Measurements from ENCODE around the gene BCL6.

BCL6 gene

DNA sequence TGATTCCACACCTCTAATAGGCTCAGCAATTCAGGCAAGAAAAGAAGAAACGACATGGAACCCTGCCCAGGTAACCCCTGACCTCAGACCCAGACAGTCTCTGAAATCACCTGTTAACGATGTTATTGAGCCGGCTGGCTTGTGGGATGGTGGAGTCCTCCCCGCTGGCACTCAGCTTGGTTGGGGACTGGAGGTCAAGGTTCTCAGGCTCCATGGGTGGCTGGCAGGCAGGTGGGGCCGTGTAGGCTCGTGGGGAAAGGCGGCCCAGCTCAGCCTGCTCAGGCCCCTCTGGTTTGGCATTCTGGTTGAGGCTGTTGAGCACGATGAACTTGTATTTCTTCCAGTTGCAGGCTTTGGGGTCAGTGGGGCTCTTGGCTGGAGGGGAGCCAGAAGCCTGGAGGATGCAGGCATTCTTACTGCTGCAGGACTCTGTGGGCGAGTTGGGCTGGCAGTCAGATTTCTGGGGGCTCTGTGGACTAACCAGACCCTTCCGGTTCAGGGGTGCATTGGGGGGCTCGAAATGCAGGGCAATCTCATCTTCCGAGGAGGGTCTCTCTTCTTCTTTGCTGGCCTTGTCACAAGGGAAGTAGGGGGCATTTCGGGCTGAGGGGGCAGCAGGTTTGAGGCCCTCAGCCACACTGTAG, 16.2 kb downstream of the BCL6 start:
- no peak overlapping the region for H3K9ac ChIP-seq (ENCODE audit: insufficient read length)
- TF ChIP-seq FOXP2 (optimal IDR thresholded peaks at IDR 0.05; ENCODE audit: control extremely low read depth, extremely low read length, insufficient read depth) (no peak), POLR2AphosphoS5 (IDR thresholded peaks at IDR 0.05; ENCODE audit: borderline replicate concordance, low read depth, low read length) (0 out of 2 replicates have a peak, but pooled peaks have one; percentile 2), EZH2 (IDR thresholded peaks at IDR 0.05) (no peak)

DNA sequence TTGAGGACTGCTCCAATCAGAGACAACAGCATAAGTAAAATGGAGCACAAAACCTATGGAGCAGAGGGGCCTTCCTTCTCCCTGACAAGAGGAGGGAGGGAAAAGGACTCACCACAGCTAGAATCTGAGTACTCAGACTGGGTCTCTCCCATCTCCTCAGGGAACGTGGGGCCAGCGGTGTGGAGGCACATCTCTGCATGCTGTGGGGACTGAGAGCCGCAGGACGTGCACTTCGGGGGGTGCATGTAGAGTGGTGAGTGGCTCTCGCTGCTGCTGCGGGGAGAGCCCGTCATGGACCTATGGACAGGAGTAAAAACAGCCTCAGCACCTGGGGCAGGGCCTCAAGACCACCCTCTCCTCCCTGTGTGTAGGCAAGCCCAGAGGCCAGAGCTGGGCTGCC, 17.0 kb downstream of the BCL6 start:
- Histone ChIP-seq H3K9ac (ENCODE audit: insufficient read length) (no peak overlapping the region), H3K36me3 (ENCODE audit: insufficient read depth, low read length) (peaks cover 100% of the 10 kb centered on the region)
- no peak for DNase-seq (ENCODE audit: low read depth, low spot score)

More for the DNA sequence above, 16.2 kb downstream of the BCL6 start:
- Histone ChIP-seq H3K27ac (no peak overlapping the region), H3K36me3 (ENCODE audit: insufficient read depth, low read length) (peaks cover 100% of the 10 kb centered on the region), H3K9me3 (ENCODE audit: low read depth, low read length) (no peaks in the 10 kb centered on the region), H3K4me3 (no peak overlapping the region)
- DNase-seq (ENCODE audit: low read depth, low spot score), result no peak

DNA sequence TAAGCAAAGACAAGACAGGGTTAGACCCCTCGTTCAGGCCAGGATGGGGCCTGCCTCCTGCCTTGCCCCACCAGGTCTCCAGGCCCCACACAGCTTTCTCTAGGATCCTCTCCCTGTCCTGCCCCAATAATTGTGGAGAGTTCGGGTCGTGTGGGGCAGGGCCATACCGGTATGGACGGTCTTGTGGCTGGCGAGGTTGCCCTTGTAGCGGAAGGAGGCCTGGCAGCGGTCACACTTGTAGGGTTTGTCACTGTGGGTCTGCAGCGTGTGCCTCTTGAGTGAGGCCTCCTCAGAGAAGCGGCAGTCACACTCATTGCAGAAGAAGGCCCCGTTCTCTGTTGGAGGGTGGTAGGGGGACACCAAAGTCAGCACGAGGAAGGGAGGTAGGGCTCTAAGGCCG, 18.7 kb downstream of the BCL6 start:
- DNase-seq (ENCODE audit: low read depth, low spot score), result no peak
- Histone ChIP-seq H3K4me3 (no peak overlapping the region), H3K9me3 (ENCODE audit: low read depth, low read length) (no peaks in the 10 kb centered on the region), H3K27ac (peak overlapping the region; percentile 23; the same call in 1 of the 2 replicates), H3K36me3 (ENCODE audit: insufficient read depth, low read length) (peaks cover 99% of the 10 kb centered on the region), H3K9ac (ENCODE audit: insufficient read length) (no peak overlapping the region)
- TF ChIP-seq FOXP2 (optimal IDR thresholded peaks at IDR 0.05; ENCODE audit: control extremely low read depth, extremely low read length, insufficient read depth) (no peak), EZH2 (IDR thresholded peaks at IDR 0.05) (no peak), POLR2AphosphoS5 (IDR thresholded peaks at IDR 0.05; ENCODE audit: borderline replicate concordance, low read depth, low read length) (no peak)

More for the DNA sequence above, 17.0 kb downstream of the BCL6 start:
- H3K4me3 ChIP-seq, result no peak overlapping the region
- no peak for TF ChIP-seq EZH2 (IDR thresholded peaks at IDR 0.05)
- TF ChIP-seq FOXP2 (optimal IDR thresholded peaks at IDR 0.05; ENCODE audit: control extremely low read depth, extremely low read length, insufficient read depth), result no peak
- TF ChIP-seq POLR2AphosphoS5 (IDR thresholded peaks at IDR 0.05; ENCODE audit: borderline replicate concordance, low read depth, low read length), result no peak
- H3K27ac ChIP-seq, result peak overlapping the region; percentile 19; the same call in 1 of the 2 replicates
- H3K9me3 ChIP-seq (ENCODE audit: low read depth, low read length), result no peaks in the 10 kb centered on the region

DNA sequence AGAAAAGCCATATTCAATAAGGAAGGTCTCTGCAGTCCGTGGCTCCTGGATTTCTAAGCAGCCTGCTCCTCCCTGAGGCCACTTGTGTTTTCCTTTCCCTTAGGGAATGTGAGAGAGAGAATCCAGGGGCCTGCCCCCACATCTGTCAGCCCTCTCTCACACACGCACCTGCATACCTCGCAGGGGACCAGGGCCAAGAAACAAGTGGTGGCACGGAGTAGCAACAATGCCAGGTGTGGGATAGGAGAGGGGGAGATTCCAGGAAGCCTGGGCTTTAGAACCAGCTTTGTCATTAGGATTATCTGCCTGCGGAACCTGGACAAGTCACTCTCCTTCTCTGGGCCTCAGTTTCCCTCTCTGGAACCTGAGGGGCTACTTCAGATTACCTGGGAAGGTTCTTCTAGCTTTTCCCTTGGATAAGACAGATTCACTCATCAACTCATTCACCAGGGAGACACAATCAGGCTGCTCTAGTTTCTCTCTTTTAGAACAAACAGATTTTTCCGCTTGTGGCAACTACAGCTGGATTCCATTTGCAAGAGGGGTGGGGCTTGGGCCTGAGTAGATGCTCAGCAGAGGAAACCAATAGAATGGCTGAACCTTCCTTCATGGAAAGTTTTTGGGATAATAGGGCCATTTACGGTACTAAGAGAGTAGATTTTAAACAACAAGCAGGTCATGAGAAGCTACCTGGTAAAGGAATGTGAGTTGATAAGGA, 19.5 kb downstream of the BCL6 start:
- no peak overlapping the region; the same call in 1 of the 2 replicates for H3K27ac ChIP-seq
- H3K36me3 ChIP-seq (ENCODE audit: insufficient read depth, low read length), result peaks cover 99% of the 10 kb centered on the region
- DNase-seq (ENCODE audit: low read depth, low spot score), result no peak
- H3K9ac ChIP-seq (ENCODE audit: insufficient read length), result no peak overlapping the region
- TF ChIP-seq EZH2 (IDR thresholded peaks at IDR 0.05) (no peak), POLR2AphosphoS5 (IDR thresholded peaks at IDR 0.05; ENCODE audit: borderline replicate concordance, low read depth, low read length) (no peak; the same call in none of the 2 replicates), FOXP2 (optimal IDR thresholded peaks at IDR 0.05; ENCODE audit: control extremely low read depth, extremely low read length, insufficient read depth) (no peak)
- H3K9me3 ChIP-seq (ENCODE audit: low read depth, low read length), result no peaks in the 10 kb centered on the region
- H3K4me3 ChIP-seq, result no peak overlapping the region

DNA sequence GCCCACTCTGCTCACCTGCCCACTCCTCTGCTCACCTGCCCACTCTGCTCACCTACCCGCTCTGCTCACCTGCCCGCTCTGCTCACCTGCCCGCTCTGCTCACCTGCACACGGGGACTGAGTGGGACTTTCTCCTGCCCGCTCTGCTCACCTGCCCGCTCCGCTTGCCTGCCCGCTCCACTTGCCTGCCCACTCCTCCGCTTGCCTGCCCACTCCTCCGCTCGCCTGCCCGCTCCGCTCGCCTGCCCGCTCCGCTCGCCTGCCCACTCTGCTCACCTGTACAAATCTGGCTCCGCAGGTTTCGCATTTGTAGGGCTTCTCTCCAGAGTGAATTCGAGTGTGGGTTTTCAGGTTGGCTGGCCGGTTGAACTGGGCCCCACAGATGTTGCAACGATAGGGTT, 20.0 kb downstream of the BCL6 start:
- Histone ChIP-seq H3K36me3 (ENCODE audit: insufficient read depth, low read length) (peaks cover 99% of the 10 kb centered on the region), H3K9me3 (ENCODE audit: low read depth, low read length) (no peaks in the 10 kb centered on the region), H3K27ac (no peak overlapping the region), H3K4me3 (no peak overlapping the region), H3K9ac (ENCODE audit: insufficient read length) (no peak overlapping the region)
- TF ChIP-seq FOXP2 (optimal IDR thresholded peaks at IDR 0.05; ENCODE audit: control extremely low read depth, extremely low read length, insufficient read depth), result no peak
- no peak for TF ChIP-seq POLR2AphosphoS5 (IDR thresholded peaks at IDR 0.05; ENCODE audit: borderline replicate concordance, low read depth, low read length)
- TF ChIP-seq EZH2 (IDR thresholded peaks at IDR 0.05), result no peak
- no peak for DNase-seq (ENCODE audit: low read depth, low spot score)

DNA sequence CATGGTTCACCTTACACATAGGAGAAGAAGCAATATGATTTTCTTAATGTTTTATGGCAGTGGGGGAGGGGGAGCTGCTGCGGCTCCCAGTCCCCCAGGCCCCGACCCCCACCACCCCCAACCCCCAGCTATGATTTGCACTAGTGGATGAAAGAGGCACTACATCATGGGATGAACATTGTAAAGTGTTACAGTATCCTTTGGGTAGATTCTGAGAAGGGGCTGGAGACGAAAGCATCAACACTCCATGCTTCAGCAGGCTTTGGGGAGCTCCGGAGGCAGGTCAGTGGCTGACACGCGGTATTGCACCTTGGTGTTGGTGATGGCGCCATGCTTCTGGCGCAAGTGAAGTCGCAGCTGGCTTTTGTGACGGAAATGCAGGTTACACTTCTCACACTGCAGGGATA, 23.1 kb downstream of the BCL6 start:
- H3K9me3 ChIP-seq (ENCODE audit: low read depth, low read length), result no peaks in the 10 kb centered on the region
- no peak overlapping the region for H3K27ac ChIP-seq
- TF ChIP-seq FOXP2 (optimal IDR thresholded peaks at IDR 0.05; ENCODE audit: control extremely low read depth, extremely low read length, insufficient read depth) (no peak), POLR2AphosphoS5 (IDR thresholded peaks at IDR 0.05; ENCODE audit: borderline replicate concordance, low read depth, low read length) (no peak), EZH2 (IDR thresholded peaks at IDR 0.05) (no peak)
- DNase-seq (ENCODE audit: low read depth, low spot score), result no peak
- no peak overlapping the region for H3K9ac ChIP-seq (ENCODE audit: insufficient read length)
- peaks cover 71% of the 10 kb centered on the region for H3K36me3 ChIP-seq (ENCODE audit: insufficient read depth, low read length)
- no peak overlapping the region for H3K4me3 ChIP-seq

DNA sequence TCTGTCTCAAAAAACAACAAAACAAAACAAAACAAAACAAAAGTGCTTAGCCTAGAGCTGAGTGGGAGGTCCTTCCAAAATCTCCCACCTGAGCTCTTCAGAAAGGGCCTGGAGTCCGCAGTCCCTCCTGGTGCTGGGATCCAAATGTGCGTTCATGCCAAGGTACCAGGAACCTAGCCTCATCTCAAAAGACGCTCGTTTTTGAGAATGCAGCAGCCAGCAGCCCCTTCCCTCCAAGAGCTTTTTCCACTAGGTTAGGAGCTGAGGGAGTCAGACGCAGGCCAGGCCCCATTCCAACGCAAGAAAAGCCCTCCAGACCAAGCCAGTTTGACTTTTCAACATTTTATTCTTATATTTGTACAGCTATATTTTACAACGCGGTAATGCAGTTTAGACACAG, 24.2 kb downstream of the BCL6 start:
- TF ChIP-seq POLR2AphosphoS5 (IDR thresholded peaks at IDR 0.05; ENCODE audit: borderline replicate concordance, low read depth, low read length), result no peak
- no peak for TF ChIP-seq FOXP2 (optimal IDR thresholded peaks at IDR 0.05; ENCODE audit: control extremely low read depth, extremely low read length, insufficient read depth)
- TF ChIP-seq EZH2 (IDR thresholded peaks at IDR 0.05), result no peak
- 0 out of 2 replicates have a peak overlapping the region, but pooled peaks have one; percentile 21 for H3K27ac ChIP-seq
- no peak overlapping the region for H3K4me3 ChIP-seq
- no peaks in the 10 kb centered on the region for H3K9me3 ChIP-seq (ENCODE audit: low read depth, low read length)
- DNase-seq (ENCODE audit: low read depth, low spot score), result no peak
- H3K36me3 ChIP-seq (ENCODE audit: insufficient read depth, low read length), result peaks cover 60% of the 10 kb centered on the region
- H3K9ac ChIP-seq (ENCODE audit: insufficient read length), result no peak overlapping the region

DNA sequence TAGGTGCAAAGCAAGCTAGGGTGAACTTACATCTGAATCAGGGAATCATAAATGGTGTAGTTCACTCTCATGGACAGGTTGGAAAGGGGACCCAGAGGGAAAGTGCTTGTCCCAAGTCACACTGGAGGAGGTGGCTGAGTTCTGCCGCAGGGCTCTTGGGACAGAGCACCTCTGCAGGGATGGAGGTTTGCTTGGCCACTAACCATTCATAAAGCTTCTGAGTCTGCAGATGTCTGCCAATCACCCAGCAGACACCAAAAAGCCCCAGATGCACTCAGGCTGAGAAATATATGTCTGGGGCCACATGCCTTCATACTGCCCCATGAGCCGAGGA, 25.0 kb downstream of the BCL6 start:
- Histone ChIP-seq H3K9me3 (ENCODE audit: low read depth, low read length) (no peaks in the 10 kb centered on the region), H3K36me3 (ENCODE audit: insufficient read depth, low read length) (peaks cover 52% of the 10 kb centered on the region), H3K4me3 (no peak overlapping the region), H3K9ac (ENCODE audit: insufficient read length) (no peak overlapping the region), H3K27ac (peak overlapping the region; percentile 81)
- no peak for TF ChIP-seq EZH2 (IDR thresholded peaks at IDR 0.05)
- peak; percentile 48; the same call in 1 of the 2 replicates for TF ChIP-seq POLR2AphosphoS5 (IDR thresholded peaks at IDR 0.05; ENCODE audit: borderline replicate concordance, low read depth, low read length)
- DNase-seq (ENCODE audit: low read depth, low spot score), result no peak

Measured in SK-N-MC (cell line).